Adipocyte (in vitro differentiated cells): ENCODE results near the gene WBP2NL.
"Not testable (repeated sequence)": the region's sequence is repeated elsewhere in the genome, so short reads cannot be mapped to it uniquely, and the experiment has no call there.

Experiments used
- DNase-seq: peaks from one replicate; pipeline ENCODE4 v3.0.0-alpha.2; 2015; ENCODE audit warnings: low read depth
- H3K27me3 ChIP-seq: replicated peaks from 2 replicates; pipeline ENCODE4 v1.7.0; 2013; ENCODE audit warnings: mild to moderate bottlenecking, low read length, moderate library complexity; ENCODE audit not compliant: control insufficient read depth, insufficient read depth
- H3K36me3 ChIP-seq: 2 replicates; pipeline ENCODE4 v1.7.0; 2013; ENCODE audit warnings: low read length, mild to moderate bottlenecking, moderate library complexity; ENCODE audit not compliant: control insufficient read depth, insufficient read depth, severe bottlenecking
- H3K4me1 ChIP-seq: 2 replicates; pipeline ENCODE4 v1.7.0; 2013; ENCODE audit warnings: mild to moderate bottlenecking, low read length, moderate library complexity; ENCODE audit not compliant: control insufficient read depth, insufficient read depth
- H3K4me3 ChIP-seq: 2 replicates; pipeline ENCODE4 v1.7.0; 2013; ENCODE audit warnings: mild to moderate bottlenecking, low read length, moderate library complexity
- H3K9ac ChIP-seq: 2 replicates; pipeline ENCODE4 v1.7.0; 2013; ENCODE audit warnings: mild to moderate bottlenecking, low read length, moderate library complexity
- H3K9me3 ChIP-seq: 2 replicates; pipeline ENCODE4 v1.7.0; 2013; ENCODE audit warnings: mild to moderate bottlenecking, low read length, moderate library complexity; ENCODE audit not compliant: control insufficient read depth

The WBP2NL gene

GRCh38 chr22:42066937-42067336 lies 68.3 kb downstream of the WBP2NL start:
- peaks cover 15% of the 10 kb centered on the region for H3K4me1 ChIP-seq
- H3K36me3 ChIP-seq = no peaks in the 10 kb centered on the region
- DNase-seq = no peak
- H3K27me3 ChIP-seq = no peaks in the 10 kb centered on the region
- no peak overlapping the region for H3K9ac ChIP-seq
- H3K9me3 ChIP-seq = no peaks in the 10 kb centered on the region
- no peak overlapping the region for H3K4me3 ChIP-seq

GRCh38 chr22:42067671-42068251 lies 69.2 kb downstream of the WBP2NL start:
- no peak for DNase-seq
- H3K27me3 ChIP-seq = no peaks in the 10 kb centered on the region
- H3K9ac ChIP-seq = no peak overlapping the region
- H3K9me3 ChIP-seq = no peaks in the 10 kb centered on the region
- no peak overlapping the region for H3K4me3 ChIP-seq
- peaks cover 15% of the 10 kb centered on the region for H3K4me1 ChIP-seq
- no peaks in the 10 kb centered on the region for H3K36me3 ChIP-seq

DNA sequence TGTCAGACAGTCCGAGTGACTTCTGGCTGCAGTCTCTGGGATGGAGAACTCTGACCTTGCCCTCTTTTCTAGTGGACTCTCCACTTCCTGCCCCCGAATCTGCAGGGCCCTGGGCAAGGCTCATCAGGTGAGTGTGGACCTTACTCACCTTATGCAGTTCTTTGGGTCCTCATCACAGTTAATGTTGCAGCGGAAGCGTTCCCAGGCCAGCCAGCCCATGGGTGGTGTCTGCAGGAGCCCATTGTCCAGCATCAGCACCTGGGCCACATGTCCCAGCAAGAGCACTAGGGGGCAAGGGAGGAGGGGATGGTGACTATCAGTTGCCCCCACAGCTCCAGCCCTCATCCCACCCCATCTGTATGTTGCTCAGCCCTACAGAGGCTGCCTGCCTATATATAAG lies 69.7 kb downstream of the WBP2NL start:
- H3K27me3 ChIP-seq = no peaks in the 10 kb centered on the region

DNA sequence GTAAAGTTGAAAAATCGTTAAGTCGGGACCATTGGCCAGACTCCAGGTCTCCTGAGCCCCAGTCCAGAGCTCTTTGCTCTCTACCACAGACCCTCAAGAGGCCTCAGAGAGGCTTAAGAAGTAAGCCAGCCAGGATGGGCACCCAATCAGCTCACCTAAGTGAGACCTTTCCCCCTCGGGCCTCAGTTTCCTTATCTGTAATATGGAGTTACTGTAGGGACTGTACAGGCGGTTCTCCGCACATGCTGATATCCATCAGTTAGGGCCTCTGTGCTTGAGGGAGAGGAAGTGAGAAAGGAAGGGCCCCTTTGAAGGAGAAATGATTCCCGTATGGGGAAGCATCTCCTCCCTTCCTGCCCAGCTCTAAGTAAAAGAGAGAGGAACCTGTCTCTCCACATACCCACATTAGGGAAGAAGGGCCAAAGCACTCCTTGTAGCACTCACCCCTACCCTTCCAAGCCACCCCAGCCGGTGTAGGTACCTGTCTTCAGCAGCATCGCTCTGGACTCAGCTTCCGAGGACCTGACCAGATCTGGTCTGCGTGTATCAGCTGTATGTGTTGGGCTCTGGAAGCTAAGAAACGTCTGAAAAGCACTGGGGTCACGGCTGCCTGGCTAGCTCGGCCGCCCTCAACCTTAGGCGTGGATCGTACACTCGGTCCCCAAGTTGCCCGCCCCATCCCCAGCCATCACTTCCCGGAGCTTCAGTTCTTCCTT lies 71.4 kb downstream of the WBP2NL start:
- Histone ChIP-seq H3K4me1 (peaks cover 26% of the 10 kb centered on the region), H3K9me3 (no peaks in the 10 kb centered on the region), H3K9ac (peak overlapping the region; percentile 74), H3K4me3 (peak overlapping the region; percentile 76), H3K36me3 (no peaks in the 10 kb centered on the region), H3K27me3 (no peaks in the 10 kb centered on the region)
- DNase-seq = no peak

More for the DNA sequence above, 69.7 kb downstream of the WBP2NL start:
- Histone ChIP-seq H3K9me3 (no peaks in the 10 kb centered on the region), H3K4me3 (no peak overlapping the region), H3K4me1 (peaks cover 16% of the 10 kb centered on the region), H3K36me3 (no peaks in the 10 kb centered on the region), H3K9ac (no peak overlapping the region)
- no peak for DNase-seq

- DNase-seq = peak; percentile 99
- no peaks in the 10 kb centered on the region for H3K36me3 ChIP-seq
- peak within 1 kb of the TSS; percentile 74 for H3K9ac ChIP-seq
- H3K4me3 ChIP-seq = peak within 1 kb of the TSS; percentile 76
- peaks cover 31% of the 10 kb centered on the region for H3K4me1 ChIP-seq
- H3K27me3 ChIP-seq = no peaks in the 10 kb centered on the region
- no peaks in the 10 kb centered on the region for H3K9me3 ChIP-seq
Observed at GRCh38 chr22:42070517-42071422, 72.2 kb downstream of the WBP2NL start, which contains the start of gene NAGA. NAGA (minus strand) TSS chr22:42070812; CDS start chr22:42070297, 515 bp downstream.

DNA sequence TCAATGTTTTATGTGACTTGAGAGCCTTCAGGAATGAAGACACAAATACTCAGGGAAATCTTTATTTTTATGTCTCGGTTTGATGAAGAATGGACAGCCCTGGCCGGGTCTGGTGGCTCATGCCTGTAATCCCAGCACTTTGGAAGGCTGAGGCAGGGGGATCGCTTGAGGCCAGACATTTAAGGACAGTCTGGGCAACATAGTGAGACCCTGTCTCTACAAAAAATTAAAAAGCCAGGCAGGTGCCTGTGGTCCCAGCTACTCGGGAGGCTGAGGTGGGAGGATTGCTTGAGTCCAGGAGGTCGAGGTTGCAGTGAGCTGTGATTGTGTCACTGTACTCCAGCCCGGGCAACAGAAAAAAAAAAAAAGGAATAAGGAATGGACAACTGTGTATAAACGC lies 72.9 kb downstream of the WBP2NL start:
- Histone ChIP-seq H3K4me3 (peak overlapping the region; percentile 76), H3K4me1 (peaks cover 31% of the 10 kb centered on the region), H3K9ac (peak overlapping the region; percentile 74)
- H3K27me3 ChIP-seq, DNase-seq, H3K36me3 ChIP-seq, H3K9me3 ChIP-seq: not testable (repeated sequence)

- Histone ChIP-seq H3K9ac (no peak overlapping the region), H3K4me3 (no peak overlapping the region), H3K9me3 (no peaks in the 10 kb centered on the region), H3K4me1 (peaks cover 33% of the 10 kb centered on the region), H3K36me3 (peaks cover 11% of the 10 kb centered on the region), H3K27me3 (no peaks in the 10 kb centered on the region)
- no peak for DNase-seq
Observed at GRCh38 chr22:42072606-42073330, 74.2 kb downstream of the WBP2NL start.

- Histone ChIP-seq H3K4me3 (peak overlapping the region; percentile 82), H3K36me3 (peaks cover 11% of the 10 kb centered on the region), H3K4me1 (peaks cover 41% of the 10 kb centered on the region), H3K9ac (peak overlapping the region; percentile 95), H3K27me3 (no peaks in the 10 kb centered on the region), H3K9me3 (no peaks in the 10 kb centered on the region)
- no peak for DNase-seq
Observed at GRCh38 chr22:42073621-42074041, 75.0 kb downstream of the WBP2NL start.

GRCh38 chr22:42074132-42074811 lies 75.7 kb downstream of the WBP2NL start, which contains the start of gene PHETA2:
PHETA2 (plus strand) TSS chr22:42074248; CDS start chr22:42077294, 3,046 bp downstream.
- peak; percentile 75 for DNase-seq

More at GRCh38 chr22:42074132-42074811, 75.7 kb downstream of the WBP2NL start, which contains the start of gene PHETA2:
- Histone ChIP-seq H3K9me3 (no peaks in the 10 kb centered on the region), H3K27me3 (no peaks in the 10 kb centered on the region), H3K36me3 (peaks cover 11% of the 10 kb centered on the region), H3K4me3 (peak within 1 kb of the TSS; percentile 82), H3K9ac (peak within 1 kb of the TSS; percentile 95), H3K4me1 (peaks cover 47% of the 10 kb centered on the region)
